ENCODE data around the gene S1PR4.

DNA sequence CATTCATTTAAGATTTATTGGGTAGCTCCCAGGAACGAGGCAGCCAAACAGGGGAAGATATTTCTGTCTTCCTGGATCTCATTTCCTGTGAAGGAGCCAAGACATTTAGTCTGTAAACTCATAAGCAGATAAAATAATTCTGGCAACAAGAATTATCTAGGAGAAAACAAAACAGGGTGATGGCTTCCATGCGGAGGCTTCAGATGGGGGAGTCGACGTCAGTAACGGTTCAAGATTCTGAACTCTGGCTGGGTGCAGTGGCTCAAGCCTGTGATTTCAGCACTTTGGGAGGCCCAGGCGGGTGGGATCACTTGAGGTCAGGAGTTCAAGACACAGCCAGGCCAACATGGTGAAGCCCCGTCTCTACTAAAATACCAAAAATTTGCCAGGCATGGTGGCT is 41.5 kb upstream of the S1PR4 start:
- no peak for TF ChIP-seq CTCF (IDR thresholded peaks at IDR 0.05)
- no peak for TF ChIP-seq POLR2A (IDR thresholded peaks at IDR 0.05)
